H1 (cell line): ENCODE data around the gene TSPAN15. TPM values are rescaled to one million over a fixed set of nuclear protein-coding genes. Genes with fewer than 3 reads are reported as not detected.

ENCODE experiments used
- CTCF ChIA-PET: fragments of 300-600 bp; sonication (Branson Sonifier 250); formaldehyde crosslinking; loops from one replicate; lab custom pipeline; 2021; ENCODE audit not compliant: partially characterized antibody; lab: Charles Lee
- POLR2A ChIA-PET: fragments of 300-600 bp; sonication (Branson Sonifier 250); formaldehyde crosslinking; loops from one replicate; lab custom pipeline; 2021; ENCODE audit warnings: inconsistent platforms; ENCODE audit not compliant: partially characterized antibody; lab: Charles Lee
- DNase-seq, 2 experiments: peaks; one replicate each; pipeline versions ENCODE4 v3.0.0 to v3.0.0-alpha.2; 2010 to 2022; ENCODE audit warnings: low spot score in 2 of 2, low read depth in 1 of 2, mixed read lengths in 1 of 2
- FAIRE-seq: peaks from 2 replicates; lab custom pipeline; 2011; peaks lifted over from hg19 to GRCh38; lab: Jason Lieb, UNC
- H2AFZ ChIP-seq: 2 replicates; pipeline ENCODE4 v1.8.1; 2012; ENCODE audit warnings: low read length, inconsistent platforms
- H2AK5ac ChIP-seq: 2 replicates; pipeline ENCODE4 v1.6.1; 2013; ENCODE audit warnings: low read depth, low read length
- H2BK120ac ChIP-seq: replicated peaks from 2 replicates; pipeline ENCODE3; 2013; ENCODE audit warnings: low read depth, low read length, inconsistent platforms
- H2BK12ac ChIP-seq: 2 replicates; pipeline ENCODE4 v1.6.1; 2013; ENCODE audit warnings: low read depth, low read length
- H2BK15ac ChIP-seq: 2 replicates; pipeline ENCODE4 v1.6.1; 2013; ENCODE audit warnings: low read length
- H2BK20ac ChIP-seq: 2 replicates; pipeline ENCODE4 v1.6.1; 2013; ENCODE audit warnings: low read length
- H2BK5ac ChIP-seq: 2 replicates; pipeline ENCODE4 v1.6.1; 2013; ENCODE audit warnings: low read depth, low read length
- H3K14ac ChIP-seq: 2 replicates; pipeline ENCODE4 v1.6.1; 2013; ENCODE audit warnings: inconsistent platforms; ENCODE audit not compliant: insufficient read length
- H3K18ac ChIP-seq: 2 replicates; pipeline ENCODE4 v1.6.1; 2013; ENCODE audit warnings: low read length; ENCODE audit errors: extremely low read depth
- H3K23ac ChIP-seq: 2 replicates; pipeline ENCODE4 v1.6.1; 2013; ENCODE audit warnings: inconsistent platforms; ENCODE audit not compliant: insufficient read length
- H3K23me2 ChIP-seq: 2 replicates; pipeline ENCODE4 v1.6.1; 2013; ENCODE audit warnings: low read depth, low read length
- H3K27ac ChIP-seq: 2 replicates; pipeline ENCODE4 v1.6.1; 2011; ENCODE audit warnings: low read depth, low read length, inconsistent platforms
- H3K27me3 ChIP-seq, 4 experiments: replicated peaks in 1 of 4; 1 replicate in 1 of 4; 2 replicates in 3 of 4; pipeline versions ENCODE4 v1.6.1 to v1.8.1; 2011 to 2013; ENCODE audit warnings: low read length in 3 of 4, mild to moderate bottlenecking in 3 of 4, inconsistent platforms in 2 of 4, mixed read lengths in 2 of 4, moderate library complexity in 1 of 4; ENCODE audit not compliant: control insufficient read depth in 3 of 4, insufficient read depth in 3 of 4; ENCODE audit errors: extremely low read depth in 1 of 4
- H3K36me3 ChIP-seq, 4 experiments: 2 replicates each; pipeline versions ENCODE4 v1.6.1 to v1.8.1; 2011 to 2013; ENCODE audit warnings: mild to moderate bottlenecking in 4 of 4, low read length in 3 of 4, moderate library complexity in 2 of 4, control low read depth in 1 of 4, inconsistent platforms in 1 of 4; ENCODE audit not compliant: insufficient read depth in 4 of 4, control insufficient read depth in 2 of 4
- H3K4ac ChIP-seq: replicated peaks from 2 replicates; pipeline ENCODE3; 2013; ENCODE audit warnings: low read length, low read depth, mixed read lengths, inconsistent platforms; ENCODE audit not compliant: insufficient read length
- H3K4me1 ChIP-seq, 4 experiments: replicated peaks in 1 of 4; 1 replicate in 1 of 4; 2 replicates in 3 of 4; pipeline versions ENCODE4 v1.6.1 to v1.8.1; 2011 to 2013; ENCODE audit warnings: low read length in 3 of 4, inconsistent platforms in 2 of 4, mixed read lengths in 1 of 4; ENCODE audit not compliant: insufficient read depth in 4 of 4, control insufficient read depth in 3 of 4
- H3K4me2 ChIP-seq, 2 experiments: 2 replicates each; pipeline versions ENCODE4 v1.6.1 to v1.8.1; 2011 to 2013; ENCODE audit warnings: low read depth in 2 of 2, low read length in 2 of 2, control low read depth in 1 of 2, inconsistent platforms in 1 of 2, mild to moderate bottlenecking in 1 of 2; ENCODE audit not compliant: insufficient read depth in 1 of 2
- H3K4me3 ChIP-seq, 4 experiments: fragments of 200-600, 300-600 bp in 1 of 4; sonication (generic), shearing (Covaris generic), sonication (Bioruptor Twin) in 1 of 4; 2 replicates each; pipeline versions ENCODE4 v1.5.1 to v1.8.1; 2011 to 2016; ENCODE audit warnings: low read length in 4 of 4, low read depth in 3 of 4, control low read depth in 2 of 4, inconsistent platforms in 2 of 4, mild to moderate bottlenecking in 2 of 4, mixed read lengths in 1 of 4, moderate library complexity in 1 of 4; ENCODE audit not compliant: insufficient read depth in 2 of 4; ENCODE audit errors: extremely low read depth in 1 of 4
- H3K56ac ChIP-seq: replicated peaks from 2 replicates; pipeline ENCODE3; 2013; ENCODE audit warnings: low read depth, mild to moderate bottlenecking, mixed read lengths, low read length, inconsistent platforms; ENCODE audit not compliant: insufficient read length
- H3K79me1 ChIP-seq: 2 replicates; pipeline ENCODE4 v1.6.1; 2013; ENCODE audit warnings: low read depth, low read length, control low read depth
- H3K79me2 ChIP-seq, 2 experiments: 2 replicates each; pipeline versions ENCODE4 v1.6.1 to v1.8.1; 2012 to 2013; ENCODE audit warnings: low read length in 2 of 2, mild to moderate bottlenecking in 2 of 2, inconsistent platforms in 1 of 2; ENCODE audit not compliant: insufficient read depth in 2 of 2, control insufficient read depth in 1 of 2
- H3K9ac ChIP-seq, 4 experiments: replicated peaks in 1 of 4; 1 replicate in 1 of 4; 2 replicates in 3 of 4; pipeline versions ENCODE4 v1.6.1 to v1.8.1; 2011 to 2013; ENCODE audit warnings: low read depth in 3 of 4, low read length in 3 of 4, control low read depth in 2 of 4, mild to moderate bottlenecking in 2 of 4, moderate library complexity in 2 of 4, inconsistent platforms in 1 of 4; ENCODE audit errors: extremely low read depth in 1 of 4
- H3K9me3 ChIP-seq, 2 experiments: 2 replicates each; pipeline versions ENCODE4 v1.6.1 to v1.8.1; 2012 to 2013; ENCODE audit warnings: mild to moderate bottlenecking in 2 of 2, moderate library complexity in 2 of 2, control low read depth in 1 of 2, inconsistent platforms in 1 of 2, low read depth in 1 of 2, low read length in 1 of 2, mixed read lengths in 1 of 2; ENCODE audit not compliant: insufficient read depth in 2 of 2
- H4K20me1 ChIP-seq, 2 experiments: replicated peaks in 1 of 2; 2 replicates each; pipeline versions ENCODE3 to v1.8.1; 2011 to 2013; ENCODE audit warnings: inconsistent platforms in 2 of 2, low read length in 2 of 2, mild to moderate bottlenecking in 1 of 2; ENCODE audit not compliant: insufficient read depth in 2 of 2, control insufficient read depth in 1 of 2
- H4K5ac ChIP-seq: 2 replicates; pipeline ENCODE4 v1.6.1; 2013; ENCODE audit warnings: low read length, low read depth, mixed read lengths, inconsistent platforms; ENCODE audit not compliant: insufficient read length
- H4K8ac ChIP-seq: 2 replicates; pipeline ENCODE4 v1.8.0; 2013; ENCODE audit warnings: mild to moderate bottlenecking, moderate library complexity, low read length, inconsistent platforms; ENCODE audit not compliant: insufficient read depth; ENCODE audit errors: extremely low read depth
- H4K91ac ChIP-seq: replicated peaks from 2 replicates; pipeline ENCODE3; 2013; ENCODE audit warnings: low read length, mixed read lengths, inconsistent platforms; ENCODE audit not compliant: insufficient read length
- BRCA1 ChIP-seq: IDR thresholded peaks from 2 replicates; pipeline ENCODE4 v1.6.1; 2012; ENCODE audit warnings: low read depth, low read length, improper control_type of control experiment
- RNF2 ChIP-seq: fragments of 200-900, 300-1000 bp; sonication (generic); IDR thresholded peaks from 2 replicates; pipeline ENCODE4 v1.7.1; 2016; ENCODE audit warnings: borderline replicate concordance, low read depth, mild to moderate bottlenecking, antibody characterized with exemption, low read length; ENCODE audit not compliant: poor library complexity, severe bottlenecking; ENCODE audit errors: missing control alignments
- SP2 ChIP-seq: IDR thresholded peaks from 2 replicates; pipeline ENCODE4 v1.6.1; 2012; ENCODE audit warnings: mild to moderate bottlenecking, low read length, inconsistent platforms
- TAF7 ChIP-seq: optimal IDR thresholded peaks from 2 replicates; pipeline ENCODE3; 2011; ENCODE audit warnings: low read depth, mild to moderate bottlenecking, inconsistent platforms, low read length, moderate library complexity, borderline replicate concordance
- TEAD4 ChIP-seq: IDR thresholded peaks from 2 replicates; pipeline ENCODE4 v1.6.1; 2012; ENCODE audit warnings: low read depth, low read length, inconsistent platforms, mixed read lengths
- WGBS, 2 experiments: shearing (Covaris generic) in 1 of 2; methylation state at CpG; one replicate each; pipeline versions ENCODE4 v1.1.6 to v1.1.7; 2013 to 2015; ENCODE audit warnings: low lambda C conversion rate in 2 of 2, mixed read lengths in 2 of 2, inconsistent platforms in 1 of 2, low coverage in 1 of 2, missing lambda C conversion rate in 1 of 2; ENCODE audit not compliant: insufficient replicate concordance in 2 of 2, insufficient coverage in 1 of 2, insufficient read length in 1 of 2; ENCODE audit errors: extremely low coverage in 1 of 2, missing lambda C conversion rate in 1 of 2; 5-methylcytosine and 5-hydroxymethylcytosine counted together
- polyA plus RNA-seq, 7 experiments: library from polyadenylated mRNA; depleted of rRNA in 3 of 7; stranded (reverse) in 5 of 7; unstranded in 2 of 7; fragments of >200 nt in 5 of 7; fragments of 200-250 nt in 2 of 7; gene quantifications; 1 replicate in 5 of 7; 2 replicates in 1 of 7; 4 replicates in 1 of 7; pipeline versions ENCODE4 v1.2.1 to v1.2.3, GENCODE V29; 2011 to 2013; ENCODE audit warnings: missing spikeins in 2 of 7, mixed read lengths in 2 of 7
- total RNA-seq: library from RNA; stranded (reverse); fragmentation: NEBNext Ultra II Directional; extraction: Animal tissue kit (Norgen Biotek cat#: 25700); gene quantifications from 2 replicates; pipeline ENCODE4 v1.2.1, GENCODE V29; 2021

Gene TSPAN15
- total and polyA plus RNA-seq, 2 of the 8 experiments (the other 6 are each of a cell fraction or from before 2014, with no cell fraction given): 9.7 to 20.0 TPM

- no peak overlapping the region for H2BK120ac ChIP-seq
- H3K27ac ChIP-seq: no peak overlapping the region
- H3K14ac ChIP-seq: no peak overlapping the region
- no peak overlapping the region for H3K23ac ChIP-seq
- H3K4me1 ChIP-seq: no peaks in the 10 kb centered on the region
- no peaks in the 10 kb centered on the region for H3K79me2 ChIP-seq
- no peak overlapping the region for H2AFZ ChIP-seq
- H2BK12ac ChIP-seq: no peak overlapping the region
- no peaks in the 10 kb centered on the region for H3K79me1 ChIP-seq
- H3K56ac ChIP-seq: no peak overlapping the region
- H2AK5ac ChIP-seq: no peak overlapping the region
- H3K9me3 ChIP-seq: no peaks in the 10 kb centered on the region
- no peak overlapping the region for H2BK20ac ChIP-seq
- H3K23me2 ChIP-seq: no peaks in the 10 kb centered on the region; the same call in 1 of the 2 replicates
- no peak for TF ChIP-seq BRCA1
- TF ChIP-seq RNF2: no peak
- no peak for TF ChIP-seq TEAD4
- no peak for TF ChIP-seq TAF7
- TF ChIP-seq SP2: no peak
- H2BK15ac ChIP-seq: no peak overlapping the region
- H4K8ac ChIP-seq: no peak overlapping the region
- H4K20me1 ChIP-seq: no peaks in the 10 kb centered on the region
- H3K9ac ChIP-seq: no peak overlapping the region
- ChIA-PET POLR2A (no interaction called here), CTCF (interaction anchor here (0.8 to 2.7 kb wide), 6 partner anchors 9 to 199 kb away, joined by 3 to 21 read pairs (median 5); partner anchors contain the start of gene TSPAN15)
- H3K4ac ChIP-seq: no peak overlapping the region
- H3K27me3 ChIP-seq: no peaks in the 10 kb centered on the region
- no peak overlapping the region for H3K4me3 ChIP-seq
- no peak overlapping the region for H2BK5ac ChIP-seq
- H3K18ac ChIP-seq: no peak overlapping the region
- DNase-seq (no peak), FAIRE-seq (no peak)
- H3K4me2 ChIP-seq: no peak overlapping the region
- no peaks in the 10 kb centered on the region for H3K36me3 ChIP-seq
- no peak overlapping the region for H4K91ac ChIP-seq
- 83% methylated on average over 13 of the region's 13 CpGs; no CpG with 5 or more reads in 1 of the 2 experiments for WGBS, 2 experiments
- H4K5ac ChIP-seq: no peak overlapping the region
These were observed 13.7 kb upstream of the TSPAN15 start for GRCh38 chr10:69437321-69438259.
